Tibial nerve (tissue), 4 donors: Measurements from ENCODE around the gene HTR5A. TPM values are rescaled to one million over a fixed set of nuclear protein-coding genes. Genes with fewer than 3 reads are reported as not detected.

Source experiments
- DNase-seq, 2 donors: peaks; one replicate each; pipeline ENCODE4 v3.0.0-alpha.2; 2019; ENCODE audit warnings: low spot score in 2 of 2
- H3K27ac ChIP-seq, 4 donors: fragments of 200-600 bp; sonication (generic) in 3 of 4; one replicate each; pipeline ENCODE4 v1.5.1; 2017 to 2019; ENCODE audit warnings: mild to moderate bottlenecking in 1 of 4
- H3K27me3 ChIP-seq, 2 donors: fragments of 200-600 bp; sonication (generic) in 1 of 2; one replicate each; pipeline versions ENCODE4 v1.5.1 to v1.6.0; 2017 to 2019
- H3K36me3 ChIP-seq, 3 donors: fragments of 200-600 bp; sonication (generic); one replicate each; pipeline ENCODE4 v1.5.1; 2018 to 2019
- H3K4me1 ChIP-seq, 4 donors: fragments of 200-600 bp; sonication (generic) in 3 of 4; one replicate each; pipeline ENCODE4 v1.5.1; 2017 to 2019
- H3K4me3 ChIP-seq, 4 donors: fragments of 200-600 bp; sonication (generic) in 3 of 4; one replicate each; pipeline ENCODE4 v1.5.1; 2017 to 2019; ENCODE audit warnings: mild to moderate bottlenecking in 1 of 4, moderate library complexity in 1 of 4
- H3K9me3 ChIP-seq, 4 donors: fragments of 200-600 bp; sonication (generic) in 3 of 4; one replicate each; pipeline ENCODE4 v1.5.1; 2017 to 2019
- CTCF ChIP-seq, 5 experiments: fragments of 200-600 bp in 3 of 5; fragments of 450-650 bp in 2 of 5; sonication (generic) in 3 of 5; IDR thresholded peaks; one replicate each; pipeline ENCODE4 v1.5.1; 2016 to 2019; ENCODE audit warnings: antibody characterized with exemption in 5 of 5, mild to moderate bottlenecking in 3 of 5, moderate library complexity in 2 of 5
- EP300 ChIP-seq, 2 donors: sonication (generic); formaldehyde crosslinking; IDR thresholded peaks; one replicate each; pipeline ENCODE4 v1.6.1; 2017; ENCODE audit warnings: antibody characterized with exemption in 2 of 2, mild to moderate bottlenecking in 1 of 2
- POLR2A ChIP-seq, 2 donors: fragments of 450-650 bp; IDR thresholded peaks; one replicate each; pipeline ENCODE4 v1.6.1; 2017; ENCODE audit warnings: antibody characterized with exemption in 2 of 2, mild to moderate bottlenecking in 2 of 2, moderate library complexity in 2 of 2
- WGBS, 2 donors: methylation state at CpG; one replicate each; pipeline ENCODE4 v1.1.5; 2018; 5-methylcytosine and 5-hydroxymethylcytosine counted together
- small RNA-seq: library from RNA; depleted of rRNA; stranded (forward); fragments of <200 nt; gene quantifications from one replicate; pipeline ENCODE3, GENCODE V24; 2016
- total RNA-seq, 4 donors: library from RNA; depleted of rRNA; stranded (reverse); fragments of >200 nt; gene quantifications; one replicate each; pipeline ENCODE4 v1.1.0, GENCODE V29; 2016

Gene HTR5A
- total RNA-seq, 4 donors from 2014 or later: not detected

- TF ChIP-seq EP300 (IDR thresholded peaks at IDR 0.05) (no peak), CTCF (IDR thresholded peaks at IDR 0.05) (no peak)
Measured at GRCh38 chr7:155132431-155132830, 62.3 kb downstream of the HTR5A start.

GRCh38 chr7:155136619-155137243, 66.6 kb downstream of the HTR5A start:
- Histone ChIP-seq H3K36me3 (no peaks in the 10 kb centered on the region), H3K27ac (no peak overlapping the region), H3K4me3 (no peak overlapping the region), H3K4me1 (no peaks in the 10 kb centered on the region), H3K9me3 (peaks cover 0 to 11% (median 0%) of the 10 kb centered on the region in 4 donors), H3K27me3 (no peaks in the 10 kb centered on the region)
- DNase-seq: no peak
- TF ChIP-seq CTCF (IDR thresholded peaks at IDR 0.05) (no peak), POLR2A (IDR thresholded peaks at IDR 0.05) (no peak), EP300 (IDR thresholded peaks at IDR 0.05) (no peak)
- WGBS, 2 donors: 52 to 71% methylated on average over 4 of the region's 4 CpGs

More at GRCh38 chr7:155132431-155132830, 62.3 kb downstream of the HTR5A start:
- peaks cover 0 to 11% (median 0%) of the 10 kb centered on the region in 4 donors for H3K9me3 ChIP-seq
- 79 to 82% methylated on average over 9 of the region's 9 CpGs for WGBS, 2 donors
- H3K27ac ChIP-seq: no peak overlapping the region
- no peaks in the 10 kb centered on the region for H3K27me3 ChIP-seq
- no peaks in the 10 kb centered on the region for H3K36me3 ChIP-seq
- no peaks in the 10 kb centered on the region for H3K4me1 ChIP-seq
- DNase-seq: no peak
- H3K4me3 ChIP-seq: no peak overlapping the region

Small RNA genes within 50 kb of the gene (small RNA-seq; reads per million reads assigned to genes)
- gene AC092628.1: not detected

Other genes starting within 250 kb of the HTR5A start
- gene PAXIP1, start 67.2 kb upstream of the HTR5A start, total RNA-seq: 10 to 100 TPM in 1 of 4 donors, 1 to 10 TPM in 3; 9.0 to 10.3 (median 9.8) TPM
- gene INSIG1, start 227.6 kb downstream of the HTR5A start, total RNA-seq: 10 to 100 TPM; 66.9 to 91.7 (median 80.5) TPM